DMS153 treated with DMSO at 0.1 percent for 48 hours (cell line): Measurements from ENCODE around the gene CDKN1B.

Source experiments
- DNase-seq: peaks from one replicate; lab custom pipeline; 2025; ENCODE audit not compliant: unreplicated experiment; lab: John Stamatoyannopoulos, UW

CDKN1B gene

GRCh38 chr12:12749433-12749832, 32.3 kb downstream of the CDKN1B start:
- no peak for DNase-seq

DNA sequence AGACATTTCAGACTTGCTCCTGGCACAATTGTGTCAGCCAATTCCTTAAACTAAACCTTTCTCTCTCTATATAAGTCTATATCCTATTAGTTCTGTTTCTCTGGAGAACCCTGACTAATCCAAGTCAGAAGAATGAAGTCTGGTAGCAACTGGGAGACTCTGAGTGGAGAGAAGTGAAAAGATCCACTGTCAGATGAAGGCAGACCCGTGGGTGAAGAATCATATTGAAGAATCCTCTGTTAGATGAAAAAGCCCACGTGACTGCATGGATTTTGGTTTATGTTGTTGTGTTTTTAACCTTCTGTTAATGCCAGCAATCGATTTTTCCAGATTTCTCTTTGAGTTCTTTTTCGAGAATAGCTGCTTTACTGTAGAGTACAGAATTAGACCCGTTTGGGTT, 38.8 kb downstream of the CDKN1B start:
- DNase-seq, result no peak

DNA sequence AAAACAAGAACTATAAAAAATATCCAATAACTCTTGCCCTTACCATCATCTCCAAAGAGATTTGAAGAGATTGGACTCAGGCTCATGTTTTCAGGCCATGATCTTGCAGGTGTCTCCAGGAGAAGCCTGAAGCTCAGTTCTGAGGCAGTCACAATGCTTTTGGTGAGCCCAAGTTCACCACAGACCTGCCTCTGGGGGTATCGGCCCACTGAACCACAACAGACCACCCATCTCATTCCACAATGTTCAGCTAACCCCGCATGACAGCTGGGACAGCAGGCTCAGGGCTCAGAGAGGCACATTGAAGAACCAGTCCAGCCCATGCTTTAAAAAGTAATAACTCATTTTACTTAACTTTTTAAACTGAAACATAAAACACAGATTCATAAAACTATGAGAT, 40.0 kb downstream of the CDKN1B start:
- DNase-seq, result no peak

DNA sequence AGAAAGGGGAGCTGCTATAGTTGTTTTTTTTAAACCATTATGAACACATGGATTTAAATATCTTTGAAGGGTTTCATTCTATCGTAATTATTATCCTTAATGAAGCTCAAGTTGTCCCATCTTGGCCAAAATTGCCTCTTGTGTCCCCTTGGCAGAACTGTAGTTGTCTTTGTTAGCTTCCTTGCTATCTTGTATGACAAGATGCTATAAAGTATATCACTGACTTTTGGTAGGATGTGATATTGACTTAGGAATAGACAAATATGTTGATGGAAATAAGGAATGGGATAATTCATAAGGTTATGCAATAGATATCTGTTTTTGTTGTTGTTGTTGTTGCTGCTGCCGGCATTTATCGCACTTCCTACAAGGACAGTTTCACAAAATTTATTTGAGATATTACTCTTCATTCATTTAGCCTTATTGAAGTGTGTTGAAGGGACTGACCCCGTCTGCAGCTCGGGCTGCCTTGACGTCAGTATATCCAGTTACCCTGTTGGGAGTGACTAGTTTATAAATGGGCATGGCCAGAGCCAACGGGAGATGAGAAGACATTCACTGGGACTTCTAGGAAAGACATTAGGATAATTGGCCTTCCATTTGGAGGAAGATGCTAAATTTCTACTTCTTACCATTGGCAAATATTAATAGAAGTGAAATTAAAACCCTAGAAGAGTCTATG, 42.2 kb downstream of the CDKN1B start:
- no peak for DNase-seq

GRCh38 chr12:12764824-12765223, 47.7 kb downstream of the CDKN1B start:
- DNase-seq, result no peak

DNA sequence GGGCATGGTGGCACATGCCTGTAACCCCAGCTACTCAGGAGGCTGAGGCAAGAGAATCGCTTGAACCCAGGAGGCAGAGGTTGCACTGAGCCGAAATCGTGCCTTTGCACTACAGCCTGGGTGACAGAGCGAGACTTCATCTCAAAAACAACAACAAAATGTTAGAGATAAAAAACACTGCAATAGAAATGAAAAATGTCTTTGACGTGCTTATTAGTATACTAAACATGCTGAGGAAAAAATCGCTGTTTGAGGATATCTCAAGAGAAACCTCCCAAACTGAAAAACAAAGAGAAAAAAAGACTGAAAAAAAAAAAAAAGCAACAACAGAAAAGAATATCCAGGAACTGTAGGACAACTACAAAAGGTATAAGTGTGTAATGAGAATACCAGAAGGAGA, 53.1 kb downstream of the CDKN1B start:
- no peak for DNase-seq
